ENCODE results near the gene MAOA. TPM values are rescaled to one million over a fixed set of nuclear protein-coding genes. Genes with fewer than 3 reads are reported as not detected.

MAOA gene
- total and polyA plus RNA-seq, 10 donors, result 1.5 to 24.9 (median 7.1) TPM

GRCh38 chrX:43728002-43728401 lies 71.9 kb downstream of the MAOA start:
- 55 to 73% (median 63%) methylated on average over 5 of the region's 5 CpGs for WGBS, 5 donors
- no peak overlapping the region for H3K4me3 ChIP-seq
- H3K9me3 ChIP-seq, result peaks cover 0 to 1% (median 0%) of the 10 kb centered on the region in 8 donors
- intact Hi-C loops (cut with DNase I; ENCODE audit: low total_unique reads), result no loop called here
- DNase-seq, result no peak
- TF ChIP-seq POLR2A (IDR thresholded peaks at IDR 0.05) (no peak), POLR2AphosphoS5 (IDR thresholded peaks at IDR 0.05) (no peak), CTCF (IDR thresholded peaks at IDR 0.05 in 8 of 11, conservative IDR thresholded peaks at IDR 0.05 in 3 of 11) (no peak)
- H3K27me3 ChIP-seq (replicated peaks in 1 of 7), result peaks cover 0 to 8% (median 0%) of the 10 kb centered on the region in 7 donors
- H3K27ac ChIP-seq, result peak overlapping the region in 1 of 8 donors; percentile 58
- peaks cover 0 to 5% (median 0%) of the 10 kb centered on the region in 6 donors for H3K4me1 ChIP-seq
- no peaks in the 10 kb centered on the region for H3K36me3 ChIP-seq

GRCh38 chrX:43728966-43729365 lies 72.9 kb downstream of the MAOA start:
- H3K4me3 ChIP-seq, result no peak overlapping the region
- DNase-seq, result no peak
- peaks cover 0 to 8% (median 0%) of the 10 kb centered on the region in 7 donors for H3K27me3 ChIP-seq (replicated peaks in 1 of 7)
- no peaks in the 10 kb centered on the region for H3K36me3 ChIP-seq
- H3K4me1 ChIP-seq, result peaks cover 0 to 5% (median 0%) of the 10 kb centered on the region in 6 donors
- TF ChIP-seq POLR2A (IDR thresholded peaks at IDR 0.05) (no peak), POLR2AphosphoS5 (IDR thresholded peaks at IDR 0.05) (no peak), CTCF (IDR thresholded peaks at IDR 0.05 in 8 of 11, conservative IDR thresholded peaks at IDR 0.05 in 3 of 11) (no peak)
- no peaks in the 10 kb centered on the region for H3K9me3 ChIP-seq
- peak overlapping the region in 1 of 8 donors; percentile 58 for H3K27ac ChIP-seq
- intact Hi-C loops (cut with DNase I; ENCODE audit: low total_unique reads), result no loop called here
- 68 to 100% (median 91%) methylated on average over 1 of the region's 1 CpG for WGBS, 5 donors

- WGBS, 5 donors, result 80 to 92% (median 84%) methylated on average over 7 of the region's 7 CpGs
Observed at GRCh38 chrX:43731086-43731485, 75.0 kb downstream of the MAOA start.

GRCh38 chrX:43733699-43734098 lies 77.6 kb downstream of the MAOA start:
- no peak overlapping the region for H3K4me3 ChIP-seq
- no peaks in the 10 kb centered on the region for H3K9me3 ChIP-seq
- no peak overlapping the region for H3K27ac ChIP-seq
- intact Hi-C loops (cut with DNase I; ENCODE audit: low total_unique reads), result no loop called here
- 89 to 95% (median 94%) methylated on average over 1 of the region's 1 CpG for WGBS, 5 donors
- no peak for DNase-seq
- H3K4me1 ChIP-seq, result no peaks in the 10 kb centered on the region
- no peak for TF ChIP-seq POLR2AphosphoS5 (IDR thresholded peaks at IDR 0.05)
- no peak for TF ChIP-seq CTCF (IDR thresholded peaks at IDR 0.05 in 8 of 11, conservative IDR thresholded peaks at IDR 0.05 in 3 of 11)
- no peak for TF ChIP-seq POLR2A (IDR thresholded peaks at IDR 0.05)
- no peaks in the 10 kb centered on the region for H3K36me3 ChIP-seq
- H3K27me3 ChIP-seq (replicated peaks in 1 of 7), result peaks cover 0 to 4% (median 0%) of the 10 kb centered on the region in 7 donors

More at GRCh38 chrX:43731086-43731485, 75.0 kb downstream of the MAOA start:
- H3K27me3 ChIP-seq (replicated peaks in 1 of 7), result peaks cover 0 to 8% (median 0%) of the 10 kb centered on the region in 7 donors
- no peak for DNase-seq
- H3K9me3 ChIP-seq, result no peaks in the 10 kb centered on the region
- TF ChIP-seq POLR2AphosphoS5 (IDR thresholded peaks at IDR 0.05) (no peak), POLR2A (IDR thresholded peaks at IDR 0.05) (no peak), CTCF (IDR thresholded peaks at IDR 0.05 in 8 of 11, conservative IDR thresholded peaks at IDR 0.05 in 3 of 11) (no peak)
- H3K4me3 ChIP-seq, result no peak overlapping the region
- no peak overlapping the region for H3K27ac ChIP-seq
- H3K36me3 ChIP-seq, result no peaks in the 10 kb centered on the region
- intact Hi-C loops (cut with DNase I; ENCODE audit: low total_unique reads), result no loop called here
- H3K4me1 ChIP-seq, result peaks cover 0 to 5% (median 0%) of the 10 kb centered on the region in 6 donors
